Left cardiac atrium (tissue), 4 donors: ENCODE data around the gene DYSF. TPM values are rescaled to one million over a fixed set of nuclear protein-coding genes. Genes with fewer than 3 reads are reported as not detected.

ENCODE experiments used
- ATAC-seq, 2 donors: fragments of 200-7000 bp; cut with Tn5 transposase; one replicate each; pipeline ENCODE4 v1.9.1; 2020; ENCODE audit warnings: mild to moderate bottlenecking in 2 of 2, moderate library complexity in 2 of 2
- DNase-seq: peaks from one replicate; pipeline ENCODE4 v3.0.0-alpha.2; 2020
- intact Hi-C, 2 donors: fragments of 100-400 bp; cut with DNase I; formaldehyde crosslinking; loops; one replicate each; pipeline versions ENCODE4 v1.14.1 to v1.15.1; 2022 to 2023
- total RNA-seq, 2 donors: library from RNA; stranded (reverse); fragmentation: NEBNext Ultra II Directional; extraction: Animal tissue kit (Norgen Biotek cat#: 25700); gene quantifications; one replicate each; pipeline ENCODE4 v1.2.1, GENCODE V29; 2021
- donor health status: DM: no; HTN: yes; CAD: no.
- donor health status: DM: no; HTN: yes; CAD: no; lungs with severe emphysema.
- donor health status: DM: yes; HTN: yes; CAD: no.
- donor health status: Dilated cardiomyopathy.

DYSF gene
- total RNA-seq, 2 donors from 2014 or later: 36.8 to 45.8 TPM

- ATAC-seq: no peak
- intact Hi-C loops: loop anchor here in 1 of 2 donors (10.0 kb wide), 1 partner anchor 80 kb away; no protein-coding TSS in a partner anchor
- DNase-seq: no peak
Measured at GRCh38 chr2:71694501-71695234, 241.3 kb downstream of the DYSF start.

DNA sequence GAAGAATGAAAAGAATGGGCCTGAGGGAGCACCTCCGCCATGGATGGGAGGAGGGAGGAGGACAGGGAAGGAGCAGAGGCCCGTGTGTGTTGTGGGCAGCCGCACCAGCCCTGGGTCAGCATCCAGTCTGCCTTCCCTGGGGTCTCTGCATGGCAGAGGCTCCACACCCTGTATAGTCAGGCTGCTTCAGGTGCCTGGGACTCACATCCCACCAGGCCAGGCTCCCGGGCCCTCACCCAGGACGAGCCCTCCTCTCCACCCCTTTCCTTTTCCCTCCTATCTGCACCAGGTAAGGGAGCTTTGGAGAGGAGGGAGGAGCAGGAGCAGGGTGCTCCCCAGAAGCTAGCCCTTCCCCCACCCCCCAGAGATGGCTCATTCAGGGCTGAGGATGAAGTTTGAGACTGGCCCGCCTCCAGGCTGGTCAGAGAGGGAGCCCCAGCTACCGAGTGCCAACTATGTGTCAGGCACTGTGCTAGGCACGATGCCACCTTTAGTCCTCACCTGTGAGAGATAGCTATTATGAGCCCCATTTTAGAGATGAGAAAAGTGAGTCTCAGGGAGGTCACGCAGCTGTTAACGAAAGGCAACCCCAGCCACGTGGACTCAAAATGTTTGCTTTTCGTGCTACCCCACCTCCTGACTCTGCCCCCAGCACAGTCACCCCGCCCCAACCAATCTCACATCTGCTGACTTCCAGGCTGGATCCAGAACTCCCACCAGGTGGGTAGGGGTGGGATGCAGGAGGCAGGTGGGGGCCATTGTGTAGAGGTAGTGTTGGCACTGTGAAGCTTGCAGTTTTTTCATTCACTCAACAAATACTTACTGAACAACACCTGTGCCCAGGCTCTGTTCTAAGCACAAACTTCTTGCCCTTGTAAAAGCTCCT lies 242.1 kb downstream of the DYSF start:
- DNase-seq (no peak), ATAC-seq (no peak)
- intact Hi-C loops: loop anchor here in 1 of 2 donors (10.0 kb wide), 1 partner anchor 81 kb away; no protein-coding TSS in a partner anchor

DNA sequence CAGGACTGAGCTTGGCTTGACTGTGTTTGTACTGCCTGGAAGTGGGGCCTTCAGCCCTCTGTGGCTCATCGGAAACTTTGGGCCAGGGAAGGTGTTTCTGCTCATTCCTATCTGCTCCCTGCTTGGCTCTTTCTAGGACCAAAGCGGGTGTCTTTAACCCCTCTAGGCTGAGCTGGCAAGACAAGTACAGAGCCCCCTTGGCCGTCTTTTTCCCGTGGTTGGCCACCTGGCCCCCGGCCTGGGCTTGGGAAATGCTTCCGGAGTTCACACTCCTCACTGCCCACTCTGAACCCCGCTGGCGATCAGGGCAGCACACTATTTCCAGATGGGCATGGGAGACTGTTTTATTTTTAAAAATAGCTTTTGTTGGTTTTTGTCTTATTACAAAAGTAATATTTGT lies 243.0 kb downstream of the DYSF start:
- DNase-seq (no peak), ATAC-seq (no peak)
- intact Hi-C loops: loop anchor here in 1 of 2 donors (10.0 kb wide), 1 partner anchor 82 kb away; no protein-coding TSS in a partner anchor

DNA sequence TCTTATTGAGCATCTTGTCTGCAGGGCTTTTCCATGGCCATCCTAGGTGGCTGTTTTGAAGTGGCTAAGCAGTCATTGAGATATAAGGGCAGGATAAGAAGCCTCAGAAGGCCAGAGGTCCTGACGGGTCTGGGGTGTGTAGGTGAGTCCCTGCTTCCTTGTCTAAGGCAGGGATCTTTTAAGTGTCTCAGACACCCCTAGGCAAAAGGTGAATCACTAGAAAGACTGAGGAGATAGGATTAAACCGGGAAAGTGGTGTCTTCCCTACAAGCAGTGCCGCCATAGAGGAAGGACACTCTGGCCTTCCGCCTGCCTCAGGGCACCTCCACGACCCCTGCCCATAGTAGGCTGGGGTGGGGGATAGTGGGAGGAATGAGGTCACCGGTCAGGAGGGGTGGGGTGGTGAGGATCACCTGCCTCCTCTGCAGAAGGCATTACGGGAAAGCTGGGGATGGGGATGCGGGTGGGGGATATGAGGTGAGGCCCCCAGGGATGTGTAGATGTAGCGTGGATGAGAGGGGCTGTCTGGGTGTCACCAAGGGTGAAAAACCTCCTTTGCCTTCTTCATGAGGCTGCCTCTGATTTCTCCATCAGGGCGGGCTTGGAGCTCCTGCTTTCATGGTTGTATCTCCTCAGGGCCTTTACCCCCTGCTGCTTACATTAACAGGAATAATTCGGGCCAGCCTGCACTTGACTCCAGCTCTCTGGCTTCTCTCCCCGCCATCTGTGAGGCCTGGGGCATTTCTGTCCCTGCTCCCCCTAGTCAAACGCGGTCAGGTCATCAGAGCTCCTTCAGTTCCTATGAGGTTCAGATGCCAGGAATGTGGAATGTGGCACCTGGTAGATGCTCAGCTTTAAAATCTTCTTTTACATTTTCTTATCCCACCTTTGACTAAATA lies 244.0 kb downstream of the DYSF start:
- intact Hi-C loops: loop anchor here in 1 of 2 donors (10.0 kb wide), 1 partner anchor 83 kb away; no protein-coding TSS in a partner anchor
- DNase-seq: no peak
- no peak for ATAC-seq

GRCh38 chr2:71699428-71699827 lies 246.1 kb downstream of the DYSF start:
- DNase-seq: no peak
- intact Hi-C loops: loop anchor here (1.0 to 10.0 kb wide), 2 partner anchors 84 to 85 kb away; no protein-coding TSS in a partner anchor
- no peak for ATAC-seq

DNA sequence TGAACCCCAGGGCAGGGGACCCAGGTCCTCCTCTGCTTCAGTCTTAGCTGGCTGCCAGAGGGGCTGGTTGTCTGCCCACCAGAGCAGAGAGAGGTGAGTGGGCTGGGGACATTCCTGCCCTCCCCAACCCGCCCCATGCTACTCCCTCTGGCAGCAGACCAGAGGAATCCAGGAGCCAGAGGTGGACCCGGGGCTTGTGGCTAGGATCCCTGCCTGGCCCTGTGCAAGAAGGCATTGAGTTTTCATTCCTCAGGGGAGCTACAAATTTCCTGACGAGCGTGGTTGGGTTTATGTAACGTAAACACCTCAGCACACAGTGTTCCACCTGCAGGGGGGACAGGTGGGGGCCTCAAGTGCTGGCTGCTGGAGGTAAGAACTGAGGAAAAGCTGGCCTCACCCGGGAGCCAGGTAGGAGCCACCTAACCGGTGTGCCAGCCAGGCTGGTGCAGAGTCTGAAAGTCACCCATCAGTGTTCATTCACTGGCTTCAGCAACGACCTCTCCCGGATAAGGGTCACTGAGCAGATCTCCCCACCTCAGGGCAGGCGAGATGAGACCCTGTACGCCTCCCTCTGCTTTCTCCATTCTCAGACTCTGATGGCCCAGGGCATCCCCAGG lies 246.8 kb downstream of the DYSF start:
- ATAC-seq (peak in 1 of 2 donors; percentile 3), DNase-seq (no peak)
- intact Hi-C loops: no loop called here

GRCh38 chr2:71700658-71701397 lies 247.5 kb downstream of the DYSF start:
- peak; percentile 70 to 82 for ATAC-seq
- intact Hi-C loops: no loop called here
- DNase-seq: peak; percentile 85

DNA sequence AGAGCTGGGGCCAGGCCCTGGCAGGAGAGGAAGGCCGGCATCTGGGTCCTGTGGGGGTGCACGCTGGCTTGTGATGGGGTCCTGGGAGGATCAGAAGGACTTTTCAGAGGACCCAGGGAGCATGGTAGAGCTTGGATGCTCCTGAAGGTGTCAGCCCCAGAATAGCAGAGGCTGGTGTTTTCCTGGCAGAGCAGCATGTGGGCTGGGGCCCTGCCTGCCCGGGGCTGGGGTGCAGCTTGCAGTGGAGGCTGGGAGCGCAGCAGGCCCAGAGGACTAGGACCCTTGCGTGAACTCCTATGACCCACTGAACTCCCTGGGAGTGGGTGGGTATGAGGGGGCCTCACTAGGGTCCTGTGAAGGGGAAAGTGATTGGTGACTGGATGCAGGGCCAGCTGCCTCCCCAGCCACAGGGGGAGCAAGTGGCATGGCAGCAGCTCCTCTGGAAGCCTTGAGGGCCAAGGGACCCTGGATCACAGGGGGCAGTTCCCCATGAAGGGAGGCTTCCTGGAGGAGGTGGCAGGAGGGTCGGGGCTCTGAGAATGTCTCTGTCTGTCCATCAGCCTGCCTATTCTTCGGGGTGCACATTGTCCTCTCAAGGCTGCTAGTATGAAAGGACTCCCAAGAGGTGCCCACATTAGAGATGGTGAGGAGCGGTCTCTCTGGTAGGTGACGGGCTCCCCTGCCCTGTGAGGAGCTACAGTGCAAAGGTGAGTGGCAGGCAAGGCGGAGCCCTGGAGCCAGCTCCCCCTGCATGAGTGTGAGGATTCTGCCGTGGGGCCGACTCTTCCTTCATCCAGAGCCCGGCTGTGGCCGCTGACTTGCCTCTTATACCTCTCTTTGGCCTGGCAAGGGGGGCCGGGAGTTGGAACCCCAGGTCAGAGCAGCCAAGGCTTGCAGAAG lies 249.0 kb downstream of the DYSF start:
- intact Hi-C loops: no loop called here
- no peak for DNase-seq
- ATAC-seq: no peak

- intact Hi-C loops: no loop called here
- DNase-seq: no peak
- no peak for ATAC-seq
Measured at GRCh38 chr2:71702971-71703898, 249.9 kb downstream of the DYSF start.

GRCh38 chr2:71704131-71704561 lies 250.8 kb downstream of the DYSF start:
- ATAC-seq (peak; percentile 7 to 38), DNase-seq (no peak)
- intact Hi-C loops: no loop called here

DNA sequence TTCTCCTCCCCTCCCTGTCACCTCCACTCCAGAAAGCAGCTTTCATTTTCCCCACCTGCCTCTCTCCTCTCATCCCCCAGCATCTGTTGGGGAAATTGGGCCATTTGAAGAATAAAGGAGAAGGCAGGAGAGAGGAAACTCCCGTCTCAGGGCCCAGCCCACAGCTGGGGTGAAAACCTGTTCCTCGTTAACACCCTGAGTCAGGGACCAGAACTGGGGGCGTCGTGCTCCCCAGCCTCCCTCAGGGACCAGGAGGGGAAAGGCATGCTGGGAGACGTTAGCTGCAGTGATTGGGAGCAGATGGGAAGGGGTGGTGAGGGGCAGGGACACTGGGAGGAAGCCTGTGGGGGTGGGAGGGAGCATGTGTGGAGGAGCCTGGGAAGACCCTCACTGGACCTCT lies 251.3 kb downstream of the DYSF start:
- ATAC-seq (no peak), DNase-seq (no peak)
- intact Hi-C loops: no loop called here

DNA sequence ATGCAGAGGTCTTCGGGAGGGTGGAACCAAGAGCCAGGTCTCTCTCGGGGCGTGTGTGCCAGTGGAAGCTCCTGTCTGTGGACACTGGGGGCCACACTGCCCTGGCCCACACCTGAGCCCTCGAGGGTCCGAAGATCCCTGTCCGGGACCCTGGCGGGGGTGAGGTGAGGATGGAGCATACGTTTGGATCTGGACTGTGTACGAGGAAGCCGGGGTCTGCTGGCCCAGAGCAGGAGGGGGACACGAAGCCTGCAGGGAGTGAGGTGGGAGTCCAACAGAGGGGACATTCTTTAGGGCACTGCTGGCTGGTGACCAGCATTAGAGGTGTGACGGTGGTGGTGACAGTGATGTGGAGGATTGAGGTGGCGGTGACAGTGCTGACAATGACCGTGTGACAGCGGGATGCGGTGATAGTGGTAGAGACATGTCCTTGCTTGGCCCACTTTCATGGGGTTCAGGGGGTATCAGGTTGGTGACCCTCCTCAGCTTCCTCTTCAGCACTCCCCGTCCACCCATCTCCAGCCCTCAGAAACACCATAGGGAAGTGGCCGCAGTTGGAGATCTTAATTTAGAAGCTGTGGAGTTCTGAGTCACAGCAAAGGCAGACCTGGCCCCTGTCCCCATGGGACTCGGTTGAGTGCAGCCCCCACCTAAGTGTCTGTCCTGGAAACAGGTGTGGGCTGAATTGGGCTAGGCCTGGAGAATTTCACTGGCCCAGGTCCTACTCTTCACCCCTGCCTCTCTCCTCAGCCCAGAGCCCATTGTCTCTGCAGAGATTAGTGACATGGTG lies 252.0 kb downstream of the DYSF start:
- DNase-seq (no peak), ATAC-seq (peak; percentile 45 to 47)
- intact Hi-C loops: no loop called here

DNA sequence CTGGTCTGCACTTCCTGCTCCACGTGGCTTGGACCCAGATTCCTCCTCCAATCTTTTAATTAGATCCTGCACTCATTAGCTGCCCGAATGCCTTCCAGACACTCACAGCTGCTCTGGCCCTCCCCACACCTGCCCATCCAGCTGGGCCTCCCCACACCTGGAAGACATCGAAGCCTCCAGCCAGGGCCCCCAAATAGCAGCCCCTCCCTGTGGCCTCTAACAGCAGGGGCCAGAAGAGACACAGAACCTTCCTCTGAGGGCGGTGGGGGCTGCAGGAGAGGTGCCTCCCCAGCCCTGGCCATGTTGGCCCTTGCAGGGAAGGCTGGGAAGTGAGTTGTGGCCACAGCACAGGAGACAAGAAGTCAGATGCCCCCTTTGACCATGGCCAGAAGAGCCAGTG lies 252.8 kb downstream of the DYSF start:
- no peak for ATAC-seq
- intact Hi-C loops: no loop called here
- no peak for DNase-seq

- intact Hi-C loops: no loop called here
- ATAC-seq (peak; percentile 50 to 60), DNase-seq (no peak)
Measured at GRCh38 chr2:71706836-71707235, 253.5 kb downstream of the DYSF start.
